SK-N-SH (cell line): Measurements from ENCODE around the gene DLG2. TPM values are rescaled to one million over a fixed set of nuclear protein-coding genes. Genes with fewer than 3 reads are reported as not detected.

ENCODE experiments used
- CTCF ChIA-PET: fragments of 300-600, 350-600 bp; formaldehyde crosslinking; extraction: SDS; loops from one replicate; lab custom pipeline; 2021; lab: Yijun Ruan, JAX
- POLR2A ChIA-PET: fragments of 350-600 bp; sonication (Branson Sonifier 250); formaldehyde crosslinking; extraction: SDS; loops from one replicate; lab custom pipeline; 2020; ENCODE audit warnings: antibody characterized with exemption, inconsistent platforms; lab: Yijun Ruan, JAX
- DNase-seq: peaks from one replicate; pipeline ENCODE4 v3.0.0; 2012
- H2AFZ ChIP-seq: fragments of 200-600 bp; sonication (generic); 2 replicates; pipeline ENCODE4 v1.8.1; 2016; ENCODE audit warnings: antibody characterized with exemption, mild to moderate bottlenecking, low read depth
- H3F3A ChIP-seq: fragments of 200-600 bp; sonication (generic); replicated peaks from 2 replicates; pipeline ENCODE3; 2016; ENCODE audit warnings: antibody characterized with exemption, mild to moderate bottlenecking; ENCODE audit not compliant: insufficient read depth
- H3K27ac ChIP-seq, 2 experiments: fragments of 200-500 bp in 1 of 2; fragments of 200-600 bp in 1 of 2; sonication (Bioruptor generic) in 1 of 2; sonication (generic), shearing (Covaris generic) in 1 of 2; 2 replicates each; pipeline versions ENCODE4 v1.5.1 to v1.6.1; 2014 to 2016; ENCODE audit warnings: low read depth in 2 of 2, inconsistent platforms in 1 of 2, low read length in 1 of 2, mild to moderate bottlenecking in 1 of 2, mixed read lengths in 1 of 2
- H3K27me3 ChIP-seq: fragments of 200-600 bp; sonication (generic), shearing (Covaris generic); 2 replicates; pipeline ENCODE4 v1.6.1; 2016; ENCODE audit warnings: mixed run types; ENCODE audit not compliant: insufficient read depth
- H3K36me3 ChIP-seq, 2 experiments: fragments of 200-500 bp in 1 of 2; fragments of 200-600 bp in 1 of 2; sonication (Bioruptor generic) in 1 of 2; sonication (generic) in 1 of 2; replicated peaks in 1 of 2; 2 replicates each; pipeline versions ENCODE3 to v1.5.1; 2014 to 2016; ENCODE audit warnings: low read length in 1 of 2, mild to moderate bottlenecking in 1 of 2; ENCODE audit not compliant: insufficient read depth in 2 of 2, control insufficient read depth in 1 of 2
- H3K4me1 ChIP-seq, 2 experiments: fragments of 200-500 bp in 1 of 2; fragments of 200-600 bp in 1 of 2; sonication (Bioruptor generic) in 1 of 2; sonication (generic), shearing (Covaris generic) in 1 of 2; 2 replicates each; pipeline versions ENCODE4 v1.5.1 to v1.6.1; 2014 to 2016; ENCODE audit warnings: low read depth in 1 of 2, low read length in 1 of 2, mixed run types in 1 of 2; ENCODE audit not compliant: insufficient read depth in 2 of 2, control insufficient read depth in 1 of 2
- H3K4me2 ChIP-seq: fragments of 200-600 bp; sonication (generic), shearing (Covaris generic); 2 replicates; pipeline ENCODE4 v1.6.1; 2017; ENCODE audit warnings: mixed run types
- H3K4me3 ChIP-seq, 2 experiments: fragments of 200-500 bp in 1 of 2; fragments of 200-600 bp in 1 of 2; sonication (Bioruptor generic) in 1 of 2; sonication (generic), shearing (Covaris generic) in 1 of 2; 2 replicates each; pipeline versions ENCODE4 v1.5.1 to v1.8.1; 2014 to 2016; ENCODE audit warnings: low read depth in 2 of 2, inconsistent platforms in 1 of 2, low read length in 1 of 2, mild to moderate bottlenecking in 1 of 2, mixed read lengths in 1 of 2, moderate library complexity in 1 of 2
- H3K79me2 ChIP-seq: fragments of 200-600 bp; sonication (generic); 2 replicates; pipeline ENCODE4 v1.8.1; 2017; ENCODE audit warnings: mild to moderate bottlenecking; ENCODE audit not compliant: insufficient read depth
- H3K9ac ChIP-seq: fragments of 200-600 bp; sonication (generic); 2 replicates; pipeline ENCODE4 v1.6.1; 2017; ENCODE audit warnings: mixed run types
- H3K9me2 ChIP-seq: fragments of 200-600 bp; sonication (generic); 2 replicates; pipeline ENCODE4 v1.6.1; 2017; ENCODE audit warnings: mixed run types
- H3K9me3 ChIP-seq: fragments of 200-600 bp; sonication (generic); 2 replicates; pipeline ENCODE4 v1.6.1; 2017; ENCODE audit warnings: mixed run types, mild to moderate bottlenecking, moderate library complexity
- H4K20me1 ChIP-seq: fragments of 200-600 bp; sonication (generic); 2 replicates; pipeline ENCODE4 v1.6.1; 2017; ENCODE audit warnings: mild to moderate bottlenecking, mixed run types; ENCODE audit not compliant: insufficient read depth
- EZH2phosphoT487 ChIP-seq: fragments of 200-600 bp; sonication (generic); IDR thresholded peaks from 2 replicates; pipeline ENCODE4 v1.6.1; 2017; ENCODE audit warnings: low read depth, mixed run types, mild to moderate bottlenecking, antibody characterized with exemption, moderate library complexity, borderline replicate concordance
- GATA2 ChIP-seq: sonication (generic); formaldehyde crosslinking; IDR thresholded peaks from 2 replicates; pipeline ENCODE4 v1.5.0; 2020; ENCODE audit warnings: mild to moderate bottlenecking, missing genetic modification reagents
- JUND ChIP-seq: IDR thresholded peaks from 2 replicates; pipeline ENCODE4 v1.4.0; 2012
- MEF2A ChIP-seq: IDR thresholded peaks from 2 replicates; pipeline ENCODE4 v1.4.0; 2012; ENCODE audit warnings: low read depth, borderline replicate concordance
- MXI1 ChIP-seq: IDR thresholded peaks from 2 replicates; pipeline ENCODE4 v1.6.1; 2012; ENCODE audit warnings: mild to moderate bottlenecking, low read depth, low read length, improper control_type of control experiment
- NFIC ChIP-seq: IDR thresholded peaks from 2 replicates; pipeline ENCODE4 v1.4.0; 2012; ENCODE audit warnings: borderline replicate concordance
- NRF1 ChIP-seq: IDR thresholded peaks from 2 replicates; pipeline ENCODE4 v1.6.1; 2012; ENCODE audit warnings: low read depth, mild to moderate bottlenecking, low read length
- POLR2AphosphoS5 ChIP-seq: IDR thresholded peaks from 2 replicates; pipeline ENCODE4 v1.6.1; 2012; ENCODE audit warnings: low read depth, low read length
- RAD21 ChIP-seq: IDR thresholded peaks from 2 replicates; pipeline ENCODE4 v1.6.1; 2012; ENCODE audit warnings: mild to moderate bottlenecking, low read length
- RXRA ChIP-seq: IDR thresholded peaks from 2 replicates; pipeline ENCODE4 v1.4.0; 2012; ENCODE audit warnings: low read depth, mild to moderate bottlenecking, borderline replicate concordance
- SIN3A ChIP-seq: IDR thresholded peaks from 2 replicates; pipeline ENCODE4 v1.6.1; 2012; ENCODE audit warnings: low read depth, mild to moderate bottlenecking, low read length, moderate library complexity, borderline replicate concordance
- SMC3 ChIP-seq: IDR thresholded peaks from 2 replicates; pipeline ENCODE4 v1.6.1; 2012; ENCODE audit warnings: low read depth, low read length, improper control_type of control experiment
- TAF1 ChIP-seq: IDR thresholded peaks from 2 replicates; pipeline ENCODE4 v1.6.1; 2012; ENCODE audit warnings: low read depth, mild to moderate bottlenecking, low read length, moderate library complexity, borderline replicate concordance
- YY1 ChIP-seq: IDR thresholded peaks from 2 replicates; pipeline ENCODE4 v1.4.0; 2012; ENCODE audit warnings: low read depth, mild to moderate bottlenecking
- WGBS: methylation state at CpG from one replicate; pipeline ENCODE4 v1.1.6; 2017; ENCODE audit warnings: low lambda C conversion rate; 5-methylcytosine and 5-hydroxymethylcytosine counted together
- polyA plus RNA-seq, 3 experiments: library from polyadenylated mRNA; depleted of rRNA; stranded (reverse); fragments of >200 nt; gene quantifications; 2 replicates each; pipeline ENCODE4 v1.2.3, GENCODE V29; 2012
- TF ChIP-seq, protein P1 (sequence below): IDR thresholded peaks from 2 replicates; pipeline ENCODE4; 2012
- TF ChIP-seq, protein P2 (sequence below): IDR thresholded peaks from 2 replicates; pipeline ENCODE4 v1.4.0; 2012; ENCODE audit warnings: low read depth
- TF ChIP-seq, protein P3 (sequence below): fragments of 150-350 bp; IDR thresholded peaks from 2 replicates; pipeline ENCODE4 v1.6.1; 2017; ENCODE audit warnings: antibody characterized with exemption, low read length, low read depth, borderline replicate concordance
- TF ChIP-seq, protein P4 (sequence below): IDR thresholded peaks from 2 replicates; pipeline ENCODE4 v1.6.1; 2012; ENCODE audit warnings: mild to moderate bottlenecking, low read depth, low read length, moderate library complexity

DLG2 gene
- polyA plus RNA-seq, 1 of the 3 experiments (the other 2 are of a cell fraction) = 0.21 TPM

DNA sequence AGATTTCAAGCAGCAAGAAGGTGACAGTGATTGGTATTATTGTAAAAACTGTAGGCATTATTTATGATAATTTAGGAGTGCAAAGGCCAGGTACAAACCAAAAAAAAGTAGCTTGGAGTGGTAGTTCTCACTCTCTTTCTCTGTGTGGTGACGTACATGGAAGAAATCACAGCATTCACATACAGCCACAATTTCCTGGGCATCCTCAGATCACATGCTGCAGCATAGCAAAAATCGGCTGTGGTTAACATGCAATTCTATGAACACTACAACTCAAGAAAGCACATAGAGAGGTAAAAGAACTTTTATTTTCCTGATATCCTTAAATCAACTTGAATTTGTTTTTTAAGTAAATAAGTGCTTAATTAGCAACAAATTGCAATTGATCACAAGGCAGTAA is 875.8 kb downstream of the DLG2 start:
- WGBS = 2% methylated on average over 2 of the region's 2 CpGs
- Histone ChIP-seq H4K20me1 (no peaks in the 10 kb centered on the region), H3K36me3 (no peaks in the 10 kb centered on the region), H3K79me2 (no peaks in the 10 kb centered on the region), H3K4me1 (no peaks in the 10 kb centered on the region), H3K27ac (no peak overlapping the region), H3F3A (no peaks in the 10 kb centered on the region), H3K27me3 (no peaks in the 10 kb centered on the region), H3K4me2 (no peak overlapping the region), H3K4me3 (no peak overlapping the region)
- ChIA-PET POLR2A (no interaction called here), CTCF (no interaction called here)
- no peak for DNase-seq
- no peak for TF ChIP-seq NRF1
- TF ChIP-seq, all 33 proteins: peak for 0
- no peaks in the 10 kb centered on the region for H3K9me3 ChIP-seq
- H2AFZ ChIP-seq = no peak overlapping the region
- H3K9ac ChIP-seq = no peak overlapping the region
- H3K9me2 ChIP-seq = no peaks in the 10 kb centered on the region

DNA sequence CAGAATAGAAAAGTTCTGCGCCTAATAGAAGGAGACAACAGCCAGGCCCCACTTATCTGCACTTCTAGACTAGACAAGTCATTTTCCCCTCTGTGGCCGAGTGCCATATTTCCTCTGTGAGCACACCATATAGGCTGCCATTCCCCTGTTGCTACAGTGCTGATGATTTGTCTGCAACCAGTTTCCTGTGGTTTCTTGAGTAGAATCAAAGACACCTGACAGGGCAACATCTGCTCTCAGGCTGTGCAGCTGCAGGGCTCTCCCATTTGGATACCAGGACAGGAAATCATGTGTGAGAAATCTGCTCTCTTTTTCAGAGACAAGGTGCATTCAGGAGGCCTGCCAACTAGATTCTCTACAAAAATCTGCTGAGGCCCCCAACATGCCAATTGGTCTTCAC is 879.3 kb downstream of the DLG2 start:
- H3K27me3 ChIP-seq = no peaks in the 10 kb centered on the region
- no peak for DNase-seq
- WGBS = 0% methylated on average over 2 of the region's 2 CpGs
- ChIA-PET CTCF (no interaction called here), POLR2A (no interaction called here)
- no peaks in the 10 kb centered on the region for H3K79me2 ChIP-seq
- H3K9me2 ChIP-seq = no peaks in the 10 kb centered on the region
- TF ChIP-seq MXI1 = no peak
- TF ChIP-seq, protein P1, sequence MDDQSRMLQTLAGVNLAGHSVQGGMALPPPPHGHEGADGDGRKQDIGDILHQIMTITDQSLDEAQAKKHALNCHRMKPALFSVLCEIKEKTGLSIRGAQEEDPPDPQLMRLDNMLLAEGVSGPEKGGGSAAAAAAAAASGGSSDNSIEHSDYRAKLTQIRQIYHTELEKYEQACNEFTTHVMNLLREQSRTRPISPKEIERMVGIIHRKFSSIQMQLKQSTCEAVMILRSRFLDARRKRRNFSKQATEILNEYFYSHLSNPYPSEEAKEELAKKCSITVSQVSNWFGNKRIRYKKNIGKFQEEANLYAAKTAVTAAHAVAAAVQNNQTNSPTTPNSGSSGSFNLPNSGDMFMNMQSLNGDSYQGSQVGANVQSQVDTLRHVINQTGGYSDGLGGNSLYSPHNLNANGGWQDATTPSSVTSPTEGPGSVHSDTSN = no peak
- TF ChIP-seq, protein P2, sequence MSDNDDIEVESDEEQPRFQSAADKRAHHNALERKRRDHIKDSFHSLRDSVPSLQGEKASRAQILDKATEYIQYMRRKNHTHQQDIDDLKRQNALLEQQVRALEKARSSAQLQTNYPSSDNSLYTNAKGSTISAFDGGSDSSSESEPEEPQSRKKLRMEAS = no peak
- TF ChIP-seq, protein P3, sequence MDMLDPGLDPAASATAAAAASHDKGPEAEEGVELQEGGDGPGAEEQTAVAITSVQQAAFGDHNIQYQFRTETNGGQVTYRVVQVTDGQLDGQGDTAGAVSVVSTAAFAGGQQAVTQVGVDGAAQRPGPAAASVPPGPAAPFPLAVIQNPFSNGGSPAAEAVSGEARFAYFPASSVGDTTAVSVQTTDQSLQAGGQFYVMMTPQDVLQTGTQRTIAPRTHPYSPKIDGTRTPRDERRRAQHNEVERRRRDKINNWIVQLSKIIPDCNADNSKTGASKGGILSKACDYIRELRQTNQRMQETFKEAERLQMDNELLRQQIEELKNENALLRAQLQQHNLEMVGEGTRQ = no peak
- no peak for TF ChIP-seq POLR2AphosphoS5
- no peak for TF ChIP-seq SIN3A
- no peak for TF ChIP-seq RAD21
- no peak for TF ChIP-seq YY1
- TF ChIP-seq EZH2phosphoT487 = no peak
- no peak for TF ChIP-seq JUND
- no peak for TF ChIP-seq NFIC
- TF ChIP-seq, protein P4, sequence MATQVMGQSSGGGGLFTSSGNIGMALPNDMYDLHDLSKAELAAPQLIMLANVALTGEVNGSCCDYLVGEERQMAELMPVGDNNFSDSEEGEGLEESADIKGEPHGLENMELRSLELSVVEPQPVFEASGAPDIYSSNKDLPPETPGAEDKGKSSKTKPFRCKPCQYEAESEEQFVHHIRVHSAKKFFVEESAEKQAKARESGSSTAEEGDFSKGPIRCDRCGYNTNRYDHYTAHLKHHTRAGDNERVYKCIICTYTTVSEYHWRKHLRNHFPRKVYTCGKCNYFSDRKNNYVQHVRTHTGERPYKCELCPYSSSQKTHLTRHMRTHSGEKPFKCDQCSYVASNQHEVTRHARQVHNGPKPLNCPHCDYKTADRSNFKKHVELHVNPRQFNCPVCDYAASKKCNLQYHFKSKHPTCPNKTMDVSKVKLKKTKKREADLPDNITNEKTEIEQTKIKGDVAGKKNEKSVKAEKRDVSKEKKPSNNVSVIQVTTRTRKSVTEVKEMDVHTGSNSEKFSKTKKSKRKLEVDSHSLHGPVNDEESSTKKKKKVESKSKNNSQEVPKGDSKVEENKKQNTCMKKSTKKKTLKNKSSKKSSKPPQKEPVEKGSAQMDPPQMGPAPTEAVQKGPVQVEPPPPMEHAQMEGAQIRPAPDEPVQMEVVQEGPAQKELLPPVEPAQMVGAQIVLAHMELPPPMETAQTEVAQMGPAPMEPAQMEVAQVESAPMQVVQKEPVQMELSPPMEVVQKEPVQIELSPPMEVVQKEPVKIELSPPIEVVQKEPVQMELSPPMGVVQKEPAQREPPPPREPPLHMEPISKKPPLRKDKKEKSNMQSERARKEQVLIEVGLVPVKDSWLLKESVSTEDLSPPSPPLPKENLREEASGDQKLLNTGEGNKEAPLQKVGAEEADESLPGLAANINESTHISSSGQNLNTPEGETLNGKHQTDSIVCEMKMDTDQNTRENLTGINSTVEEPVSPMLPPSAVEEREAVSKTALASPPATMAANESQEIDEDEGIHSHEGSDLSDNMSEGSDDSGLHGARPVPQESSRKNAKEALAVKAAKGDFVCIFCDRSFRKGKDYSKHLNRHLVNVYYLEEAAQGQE = no peak
- no peak for TF ChIP-seq GATA2 (CRISPR knock-in tag)
- no peak for TF ChIP-seq MEF2A
- TF ChIP-seq RXRA = no peak
- no peak for TF ChIP-seq SMC3
- TF ChIP-seq NRF1 = no peak
- no peak for TF ChIP-seq TAF1
- H4K20me1 ChIP-seq = no peaks in the 10 kb centered on the region
- H3K27ac ChIP-seq = no peak overlapping the region
- H3K4me3 ChIP-seq = no peak overlapping the region
- H2AFZ ChIP-seq = no peak overlapping the region
- H3K9ac ChIP-seq = no peak overlapping the region
- no peaks in the 10 kb centered on the region for H3K36me3 ChIP-seq
- no peak overlapping the region for H3K4me2 ChIP-seq
- H3K4me1 ChIP-seq = no peaks in the 10 kb centered on the region
- no peaks in the 10 kb centered on the region for H3F3A ChIP-seq
- H3K9me3 ChIP-seq = no peaks in the 10 kb centered on the region
